Adrenal gland (tissue), 12 donors: ENCODE data around the gene RPRM. TPM values are rescaled to one million over a fixed set of nuclear protein-coding genes. Genes with fewer than 3 reads are reported as not detected.

Experiments used
- DNase-seq, 7 donors: peaks; one replicate each; pipeline ENCODE4 v3.0.0-alpha.2; 2019 to 2020
- H3K27ac ChIP-seq, 5 donors: fragments of 200-600 bp; sonication (generic) in 4 of 5; 1 replicate in 3 of 5; 2 replicates in 2 of 5; pipeline versions ENCODE4 v1.5.1 to v1.8.0; 2016 to 2020; ENCODE audit warnings: mild to moderate bottlenecking in 1 of 5
- H3K27me3 ChIP-seq: fragments of 200-600 bp; 2 replicates; pipeline ENCODE4 v1.8.0; 2021
- H3K36me3 ChIP-seq, 2 donors: fragments of 200-600 bp; replicated peaks in 1 of 2; 1 replicate in 1 of 2; 2 replicates in 1 of 2; pipeline versions ENCODE4 v1.5.1 to v1.8.0; 2018 to 2022
- H3K4me1 ChIP-seq, 2 donors: fragments of 200-600 bp; replicated peaks in 1 of 2; 1 replicate in 1 of 2; 2 replicates in 1 of 2; pipeline versions ENCODE4 v1.5.1 to v1.8.0; 2018 to 2021
- H3K4me3 ChIP-seq, 4 donors: fragments of 200-600 bp; sonication (generic) in 3 of 4; one replicate each; pipeline ENCODE4 v1.5.1; 2016 to 2018
- H3K9me3 ChIP-seq, 3 donors: fragments of 200-600 bp; sonication (generic) in 1 of 3; replicated peaks in 1 of 3; 1 replicate in 2 of 3; 2 replicates in 1 of 3; pipeline versions ENCODE4 v1.5.1 to v1.8.0; 2016 to 2021
- CTCF ChIP-seq, 6 experiments: fragments of 450-650 bp in 4 of 6; fragments of 200-600 bp in 2 of 6; sonication (generic) in 1 of 6; IDR thresholded peaks; 1 replicate in 5 of 6; 2 replicates in 1 of 6; pipeline versions ENCODE4 v1.5.1 to v1.8.0; 2016 to 2021; ENCODE audit warnings: antibody characterized with exemption in 6 of 6, mild to moderate bottlenecking in 2 of 6, moderate library complexity in 1 of 6
- POLR2A ChIP-seq, 2 donors: fragments of 450-650 bp; IDR thresholded peaks; one replicate each; pipeline ENCODE4 v1.6.1; 2017; ENCODE audit warnings: antibody characterized with exemption in 2 of 2, mild to moderate bottlenecking in 2 of 2, moderate library complexity in 1 of 2
- WGBS, 4 donors: extraction: QIAGEN DNeasy Blood & Tissue Kit in 2 of 4; methylation state at CpG; one replicate each; pipeline versions ENCODE4 v1.1.5 to v1.1.7; 2013 to 2017; 5-methylcytosine and 5-hydroxymethylcytosine counted together
- intact Hi-C, 2 donors: fragments of 100-400 bp; cut with DNase I; formaldehyde crosslinking; loops; one replicate each; pipeline versions ENCODE4 v1.14.1 to v1.15.0; 2022 to 2023
- polyA plus RNA-seq, 3 donors: library from polyadenylated mRNA; stranded (reverse); fragments of 200-250 nt in 2 of 3; fragments of 350-450 nt in 1 of 3; fragmentation: Illumina TruSeq in 1 of 3; extraction: RNeasy Lipid Tissue Mini Kit (QIAGEN cat#74804) in 1 of 3; gene quantifications; one replicate each; pipeline ENCODE4 v1.2.3, GENCODE V29; 2013 to 2014
- small RNA-seq, 2 donors: library from RNA; depleted of rRNA; stranded (forward); fragments of <200 nt; gene quantifications; one replicate each; pipeline ENCODE3, GENCODE V24; 2016
- total RNA-seq, 9 donors: library from RNA; depleted of rRNA in 4 of 9; stranded (reverse); fragments of >200 nt in 4 of 9; fragments of 120-200 nt in 1 of 9; fragmentation: NEBNext Ultra II Directional in 1 of 9; extraction: Animal tissue kit (Norgen Biotek cat#: 25700) in 1 of 9; gene quantifications; one replicate each; pipeline versions ENCODE4 v1.1.0 to v1.2.4, GENCODE V29; 2013 to 2023
- donor health status: healthy with polysubstance abuse.
- donor health status: Bipolar disorder and iron deficiency.
- donor health status: DM: yes; HTN: yes; CAD: no.
- donor health status: DM: no; HTN: no; CAD: no.
- donor health status: DM: no; HTN: no; CAD: no.
- donor health status: DM: yes; HTN: yes; CAD: no.

The RPRM gene
- total and polyA plus RNA-seq, 12 donors, result 1.4 to 38.8 (median 11.7) TPM

- no peaks in the 10 kb centered on the region for H3K27me3 ChIP-seq
- no peak overlapping the region for H3K4me3 ChIP-seq
- no peaks in the 10 kb centered on the region for H3K36me3 ChIP-seq
- no peak for TF ChIP-seq POLR2A (IDR thresholded peaks at IDR 0.05)
- no peak for TF ChIP-seq CTCF (IDR thresholded peaks at IDR 0.05)
- no peaks in the 10 kb centered on the region for H3K9me3 ChIP-seq
- intact Hi-C loops, result no loop called here
- 65 to 88% (median 81%) methylated on average over 1 of the region's 1 CpG for WGBS, 4 donors
- DNase-seq, result no peak
- no peaks in the 10 kb centered on the region for H3K4me1 ChIP-seq
- H3K27ac ChIP-seq, result no peak overlapping the region
Measured at GRCh38 chr2:153431114-153431513, 47.4 kb downstream of the RPRM start.

Small RNA genes within 50 kb of the gene (small RNA-seq; reads per million reads assigned to genes)
- 0 reads per million in 2 donors for gene RF00275
